SK-N-SH treated with all-trans-retinoic acid at 6 μM for 48 hours (cell line): ENCODE data around the gene ITGA5.
A peak's percentile ranks its signal among the peaks of the same experiment; 100 is the strongest.

Experiments used
- ATAC-seq: fragments of 200-7000 bp; cut with Tn5 transposase; 3 replicates; pipeline ENCODE4 v1.9.1; 2020; ENCODE audit warnings: mild to moderate bottlenecking, moderate library complexity
- BACH2 ChIP-seq: fragments of 250-450 bp; sonication (Bioruptor Pico); IDR thresholded peaks from 2 replicates; pipeline ENCODE4 v1.9.0; 2021; ENCODE audit warnings: mild to moderate bottlenecking, borderline replicate concordance
- CSRNP3 ChIP-seq: fragments of 250-450 bp; sonication (Bioruptor Pico); IDR thresholded peaks from 2 replicates; pipeline ENCODE4 v1.5.1; 2021; ENCODE audit warnings: mild to moderate bottlenecking, moderate library complexity
- GLIS3 ChIP-seq: fragments of 250-450 bp; sonication (Bioruptor Pico); IDR thresholded peaks from 2 replicates; pipeline ENCODE4 v1.5.0; 2020; ENCODE audit warnings: mild to moderate bottlenecking, moderate library complexity
- POU6F1 ChIP-seq: fragments of 250-450 bp; sonication (Bioruptor Pico); IDR thresholded peaks from 2 replicates; pipeline ENCODE4 v1.8.0; 2021; ENCODE audit warnings: low read depth, mild to moderate bottlenecking, moderate library complexity, borderline replicate concordance
- PPARA ChIP-seq: fragments of 250-450 bp; sonication (Bioruptor Pico); IDR thresholded peaks from 2 replicates; pipeline ENCODE4 v1.5.0; 2020; ENCODE audit warnings: mild to moderate bottlenecking, borderline replicate concordance
- RARB ChIP-seq: fragments of 250-450 bp; sonication (Bioruptor Pico); IDR thresholded peaks from 2 replicates; pipeline ENCODE4 v1.8.0; 2021; ENCODE audit warnings: mild to moderate bottlenecking, moderate library complexity
- SNAI2 ChIP-seq: fragments of 250-450 bp; sonication (Bioruptor Pico); IDR thresholded peaks from 2 replicates; pipeline ENCODE4 v1.5.0; 2020; ENCODE audit warnings: mild to moderate bottlenecking, moderate library complexity
- TCF4 ChIP-seq: fragments of 250-450 bp; sonication (Bioruptor Pico); IDR thresholded peaks from 2 replicates; pipeline ENCODE4 v1.8.0; 2021; ENCODE audit warnings: mild to moderate bottlenecking, moderate library complexity, borderline replicate concordance
- TOX ChIP-seq: fragments of 250-450 bp; sonication (Bioruptor Pico); IDR thresholded peaks from 2 replicates; pipeline ENCODE4 v1.8.0; 2021; ENCODE audit warnings: mild to moderate bottlenecking, moderate library complexity, borderline replicate concordance
- ZC3H10 ChIP-seq: fragments of 250-450 bp; sonication (Bioruptor Pico); IDR thresholded peaks from 2 replicates; pipeline ENCODE4 v1.5.1; 2021; ENCODE audit warnings: mild to moderate bottlenecking, moderate library complexity
- ZFP3 ChIP-seq: fragments of 250-450 bp; sonication (Bioruptor Pico); IDR thresholded peaks from 2 replicates; pipeline ENCODE4 v1.5.0; 2020; ENCODE audit warnings: mild to moderate bottlenecking, moderate library complexity
- ZNF565 ChIP-seq: fragments of 450-650 bp; formaldehyde crosslinking; conservative IDR thresholded peaks from 2 replicates; pipeline ENCODE4 v1.5.0; 2020; ENCODE audit warnings: low read depth, mild to moderate bottlenecking, moderate library complexity
- ZNF8 ChIP-seq: fragments of 450-650 bp; formaldehyde crosslinking; IDR thresholded peaks from 2 replicates; pipeline ENCODE4 v1.5.0; 2020; ENCODE audit warnings: mild to moderate bottlenecking, moderate library complexity
- TF ChIP-seq, protein P1 (sequence below): fragments of 250-450 bp; sonication (Bioruptor Pico); IDR thresholded peaks from 2 replicates; pipeline ENCODE4 v1.5.0; 2020; ENCODE audit warnings: mild to moderate bottlenecking, moderate library complexity
- TF ChIP-seq, protein P2 (sequence below): fragments of 250-450 bp; sonication (Bioruptor Pico); IDR thresholded peaks from 2 replicates; pipeline ENCODE4 v1.5.1; 2020; ENCODE audit warnings: low read depth, mild to moderate bottlenecking, moderate library complexity

The ITGA5 gene

DNA sequence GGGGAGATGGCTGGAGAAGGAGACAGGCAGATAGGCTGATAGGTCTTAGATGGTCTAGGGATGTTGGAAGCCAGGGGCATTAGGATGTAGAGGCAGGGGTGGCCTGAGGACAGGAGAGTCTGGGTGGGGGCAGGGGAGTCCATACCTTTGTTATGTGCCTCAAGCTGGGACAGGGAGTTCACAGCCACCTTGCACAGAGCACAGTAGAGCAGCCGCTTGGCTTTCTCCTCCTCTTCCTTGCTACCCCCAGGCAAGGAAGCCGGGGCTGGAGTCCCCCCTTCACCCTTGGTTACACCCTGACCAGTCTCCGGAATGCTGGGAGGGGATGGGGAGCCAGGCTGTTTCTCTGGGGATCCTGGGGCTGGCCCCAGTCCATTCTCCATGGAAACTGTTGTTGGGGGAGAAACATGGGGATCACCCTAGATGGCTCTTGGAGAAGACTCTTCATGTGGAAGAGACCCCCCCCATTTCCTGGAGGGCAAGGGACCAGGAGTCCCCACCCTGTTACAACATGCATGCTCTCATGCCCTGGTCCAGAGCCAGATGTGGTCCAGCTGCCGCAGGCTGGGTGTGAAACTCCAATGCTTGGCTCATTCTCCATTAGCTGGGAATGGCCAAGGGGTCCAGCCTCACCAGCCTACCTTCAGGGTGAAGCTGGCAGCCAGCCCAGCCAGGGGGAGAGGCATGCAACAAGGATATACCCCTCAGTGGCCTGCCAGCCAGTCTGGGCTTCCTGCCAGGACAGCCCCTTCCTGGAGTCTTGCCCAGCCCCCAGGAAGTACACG lies 47.5 kb downstream of the ITGA5 start:
- ATAC-seq, result no peak
- TF ChIP-seq CSRNP3 (CRISPR knock-in tag) (no peak), BACH2 (CRISPR knock-in tag) (no peak), POU6F1 (no peak), ZC3H10 (CRISPR knock-in tag) (no peak), RARB (CRISPR knock-in tag) (no peak), ZNF8 (CRISPR knock-in tag) (no peak), TCF4 (no peak), TOX (CRISPR knock-in tag) (no peak), PPARA (CRISPR knock-in tag) (no peak), ZNF565 (CRISPR knock-in tag) (no peak), GLIS3 (CRISPR knock-in tag) (no peak), ZFP3 (CRISPR knock-in tag) (no peak), SNAI2 (CRISPR knock-in tag) (no peak)
- TF ChIP-seq, protein P1, sequence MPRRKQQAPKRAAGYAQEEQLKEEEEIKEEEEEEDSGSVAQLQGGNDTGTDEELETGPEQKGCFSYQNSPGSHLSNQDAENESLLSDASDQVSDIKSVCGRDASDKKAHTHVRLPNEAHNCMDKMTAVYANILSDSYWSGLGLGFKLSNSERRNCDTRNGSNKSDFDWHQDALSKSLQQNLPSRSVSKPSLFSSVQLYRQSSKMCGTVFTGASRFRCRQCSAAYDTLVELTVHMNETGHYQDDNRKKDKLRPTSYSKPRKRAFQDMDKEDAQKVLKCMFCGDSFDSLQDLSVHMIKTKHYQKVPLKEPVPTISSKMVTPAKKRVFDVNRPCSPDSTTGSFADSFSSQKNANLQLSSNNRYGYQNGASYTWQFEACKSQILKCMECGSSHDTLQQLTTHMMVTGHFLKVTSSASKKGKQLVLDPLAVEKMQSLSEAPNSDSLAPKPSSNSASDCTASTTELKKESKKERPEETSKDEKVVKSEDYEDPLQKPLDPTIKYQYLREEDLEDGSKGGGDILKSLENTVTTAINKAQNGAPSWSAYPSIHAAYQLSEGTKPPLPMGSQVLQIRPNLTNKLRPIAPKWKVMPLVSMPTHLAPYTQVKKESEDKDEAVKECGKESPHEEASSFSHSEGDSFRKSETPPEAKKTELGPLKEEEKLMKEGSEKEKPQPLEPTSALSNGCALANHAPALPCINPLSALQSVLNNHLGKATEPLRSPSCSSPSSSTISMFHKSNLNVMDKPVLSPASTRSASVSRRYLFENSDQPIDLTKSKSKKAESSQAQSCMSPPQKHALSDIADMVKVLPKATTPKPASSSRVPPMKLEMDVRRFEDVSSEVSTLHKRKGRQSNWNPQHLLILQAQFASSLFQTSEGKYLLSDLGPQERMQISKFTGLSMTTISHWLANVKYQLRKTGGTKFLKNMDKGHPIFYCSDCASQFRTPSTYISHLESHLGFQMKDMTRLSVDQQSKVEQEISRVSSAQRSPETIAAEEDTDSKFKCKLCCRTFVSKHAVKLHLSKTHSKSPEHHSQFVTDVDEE (CRISPR knock-in tag), result no peak
- TF ChIP-seq, protein P2, sequence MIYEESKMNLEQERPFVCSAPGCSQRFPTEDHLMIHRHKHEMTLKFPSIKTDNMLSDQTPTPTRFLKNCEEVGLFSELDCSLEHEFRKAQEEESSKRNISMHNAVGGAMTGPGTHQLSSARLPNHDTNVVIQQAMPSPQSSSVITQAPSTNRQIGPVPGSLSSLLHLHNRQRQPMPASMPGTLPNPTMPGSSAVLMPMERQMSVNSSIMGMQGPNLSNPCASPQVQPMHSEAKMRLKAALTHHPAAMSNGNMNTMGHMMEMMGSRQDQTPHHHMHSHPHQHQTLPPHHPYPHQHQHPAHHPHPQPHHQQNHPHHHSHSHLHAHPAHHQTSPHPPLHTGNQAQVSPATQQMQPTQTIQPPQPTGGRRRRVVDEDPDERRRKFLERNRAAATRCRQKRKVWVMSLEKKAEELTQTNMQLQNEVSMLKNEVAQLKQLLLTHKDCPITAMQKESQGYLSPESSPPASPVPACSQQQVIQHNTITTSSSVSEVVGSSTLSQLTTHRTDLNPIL (CRISPR knock-in tag), result no peak

DNA sequence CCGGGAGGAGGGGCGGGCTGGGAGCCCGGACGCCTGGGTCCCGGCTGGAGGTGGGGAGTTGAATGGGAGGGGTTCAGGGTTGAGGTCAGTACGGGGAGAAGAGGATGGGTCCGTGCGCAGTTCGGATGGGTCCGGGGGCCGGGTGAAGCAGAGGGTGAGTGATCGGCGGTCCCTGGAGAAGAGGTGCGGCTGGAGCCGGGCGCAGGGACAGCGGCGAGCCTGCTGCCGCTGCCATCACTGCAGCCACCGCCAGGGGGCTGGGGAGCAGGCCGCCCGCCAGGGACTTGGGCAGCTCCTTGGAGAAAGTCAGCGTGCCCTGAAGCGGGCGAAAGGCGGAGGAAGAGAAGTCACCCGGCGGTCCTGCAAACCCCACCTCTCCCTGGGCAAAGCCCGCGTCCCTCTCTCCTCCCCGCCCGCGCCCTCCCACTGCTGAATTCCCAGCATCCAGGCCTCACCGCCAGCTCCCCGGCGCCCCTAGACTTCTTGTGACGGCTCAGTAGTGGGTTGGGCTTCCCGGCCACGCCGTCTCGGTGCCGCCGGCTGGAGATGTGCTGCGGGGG lies 48.8 kb downstream of the ITGA5 start:
- ATAC-seq, result peak; percentile 89
- TF ChIP-seq PPARA (CRISPR knock-in tag) (no peak), BACH2 (CRISPR knock-in tag) (no peak), POU6F1 (no peak), SNAI2 (CRISPR knock-in tag) (no peak), ZC3H10 (CRISPR knock-in tag) (no peak)
- TF ChIP-seq, protein P1 (CRISPR knock-in tag), result no peak
